Globus pallidus (tissue), 1 donor: Measurements from ENCODE around the gene ASIC2.
"Not testable (repeated sequence)": the region's sequence is repeated elsewhere in the genome, so short reads cannot be mapped to it uniquely, and the experiment has no call there.

ENCODE experiments used
- DNase-seq: peaks from one replicate; pipeline ENCODE4 v3.0.0-alpha.2; 2015; ENCODE audit warnings: low spot score

The ASIC2 gene

GRCh38 chr17:32980230-32980629 is 312.9 kb downstream of the ASIC2 start:
- no peak for DNase-seq

- DNase-seq: no peak
These were observed 316.5 kb downstream of the ASIC2 start for GRCh38 chr17:32976605-32977004.

GRCh38 chr17:32976131-32976530 is 317.0 kb downstream of the ASIC2 start:
- no peak for DNase-seq

- DNase-seq: no peak
These were observed 321.9 kb downstream of the ASIC2 start for GRCh38 chr17:32971171-32971570.

GRCh38 chr17:32970281-32970680 is 322.8 kb downstream of the ASIC2 start:
- no peak for DNase-seq

- not testable (repeated sequence) for DNase-seq
These were observed 323.9 kb downstream of the ASIC2 start for GRCh38 chr17:32969231-32969630.

- no peak for DNase-seq
These were observed 328.6 kb downstream of the ASIC2 start for GRCh38 chr17:32964541-32964940.
